Measurements from ENCODE around the gene ZNF490.

Gene ZNF490

DNA sequence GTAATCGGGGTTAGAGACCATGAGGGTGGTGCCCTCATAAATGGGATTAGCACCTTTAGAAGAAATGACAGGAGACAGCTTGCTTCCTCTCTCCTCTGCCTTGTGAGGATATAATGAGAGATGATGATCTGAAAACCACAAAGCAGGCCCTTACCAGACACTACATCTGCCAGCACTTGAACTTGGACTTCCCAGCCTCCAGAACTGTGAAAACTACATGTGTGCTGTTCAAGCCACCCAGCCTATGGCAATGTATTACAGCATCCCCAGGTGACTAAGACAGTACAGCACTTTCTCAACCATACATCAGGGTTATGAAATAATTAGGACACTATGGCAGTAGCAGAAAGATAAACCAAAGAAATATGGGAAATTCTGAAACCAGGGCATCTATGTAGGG, 66.8 kb downstream of the ZNF490 start:
- DNase-seq (ENCODE audit: low spot score) = no peak
